T-helper 22 cell (primary cell): ENCODE data around the gene PDP2.

Experiments
- DNase-seq: peaks from one replicate; pipeline ENCODE4 v3.0.0-alpha.2; 2020; ENCODE audit warnings: low read depth

Gene PDP2

GRCh38 chr16:66904428-66904845 lies 24.1 kb downstream of the PDP2 start:
- no peak for DNase-seq

GRCh38 chr16:66904846-66905632 lies 24.7 kb downstream of the PDP2 start:
- DNase-seq, result no peak

- no peak for DNase-seq
Observed at GRCh38 chr16:66905633-66906539, 25.6 kb downstream of the PDP2 start.

DNA sequence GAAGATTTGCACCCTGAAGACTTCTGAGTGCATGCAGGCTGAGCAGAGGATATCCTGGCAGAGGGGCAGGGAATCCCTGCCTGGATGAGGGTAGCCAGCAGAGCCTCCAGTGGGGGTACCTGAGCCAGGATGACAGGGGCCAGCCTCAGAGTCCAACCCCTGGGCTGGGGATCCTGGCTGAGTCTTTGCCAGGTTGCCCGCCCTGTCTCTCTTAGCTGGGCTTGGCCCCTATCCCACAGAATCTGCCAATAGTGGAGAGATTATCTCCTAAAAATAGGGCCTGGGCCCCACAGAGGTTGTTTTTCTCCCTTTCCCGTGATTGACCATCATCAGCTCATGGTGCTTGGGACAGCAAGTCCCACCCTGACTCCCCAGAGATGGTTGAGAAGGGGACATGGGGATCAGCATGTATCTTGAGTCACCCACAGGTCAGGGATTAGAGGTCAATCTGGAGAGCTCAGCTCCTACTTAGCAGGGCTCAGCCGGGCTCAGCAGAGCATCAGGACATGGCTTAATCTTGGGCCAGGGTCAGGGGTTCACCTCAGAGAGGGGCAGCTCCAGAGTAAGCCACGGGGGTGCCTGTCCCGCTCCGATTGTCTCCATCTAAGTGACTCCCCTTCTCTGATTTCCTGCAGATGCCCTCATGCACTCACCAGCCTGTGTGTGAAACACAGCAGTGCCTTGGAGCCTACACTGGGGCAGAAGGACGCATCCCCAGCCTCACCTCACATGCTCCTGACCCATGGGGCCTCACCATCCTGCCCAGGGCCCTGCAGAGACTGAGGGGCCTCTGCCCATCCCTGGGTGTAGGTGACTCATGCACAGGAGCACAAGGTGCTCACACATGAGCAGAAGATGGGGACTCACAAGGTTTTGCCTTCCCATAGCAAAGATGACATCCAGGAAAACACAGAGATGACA lies 26.9 kb downstream of the PDP2 start:
- DNase-seq, result no peak

- no peak for DNase-seq
Observed at GRCh38 chr16:66908116-66908515, 27.8 kb downstream of the PDP2 start.

- no peak for DNase-seq
Observed at GRCh38 chr16:66908762-66909559, 28.6 kb downstream of the PDP2 start.

DNA sequence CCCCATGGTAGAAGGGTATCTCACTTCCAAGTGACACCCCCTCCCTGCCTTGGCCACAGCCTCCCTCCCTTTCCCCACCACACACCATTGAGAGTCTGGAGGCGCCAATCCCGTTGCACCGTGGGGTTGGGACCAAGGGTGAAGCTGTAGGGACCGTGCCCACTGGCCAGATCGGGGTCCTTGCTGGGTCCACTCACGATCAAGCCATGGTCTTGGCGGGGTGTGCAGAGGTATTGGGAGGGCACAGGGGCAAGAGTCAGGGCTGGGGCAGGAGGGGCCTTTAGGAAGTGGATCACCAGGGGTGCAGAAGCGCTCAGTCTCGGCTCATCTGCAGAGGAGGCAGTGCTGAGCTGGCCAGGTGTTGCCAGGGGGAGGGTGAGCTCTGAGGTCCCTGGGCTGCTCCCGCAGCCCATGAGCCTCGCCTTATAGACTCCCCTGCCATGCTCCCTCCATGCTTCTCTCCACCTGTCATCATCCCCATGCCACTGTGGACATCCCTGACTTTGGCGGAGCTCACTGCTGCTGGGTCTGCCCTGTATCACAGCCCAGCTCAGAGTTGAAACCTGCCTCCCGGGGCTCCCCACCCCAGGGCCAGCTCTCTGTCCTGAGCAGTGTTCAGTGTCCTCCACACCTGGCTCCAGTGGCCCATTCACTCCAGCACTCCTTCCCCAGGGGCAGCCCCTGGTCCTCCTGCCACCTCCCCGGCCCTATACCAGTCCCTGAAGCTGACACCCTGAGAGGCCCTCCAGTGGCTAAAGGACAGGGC lies 30.0 kb downstream of the PDP2 start:
- DNase-seq, result no peak

GRCh38 chr16:66911112-66911511 lies 30.8 kb downstream of the PDP2 start:
- no peak for DNase-seq

DNA sequence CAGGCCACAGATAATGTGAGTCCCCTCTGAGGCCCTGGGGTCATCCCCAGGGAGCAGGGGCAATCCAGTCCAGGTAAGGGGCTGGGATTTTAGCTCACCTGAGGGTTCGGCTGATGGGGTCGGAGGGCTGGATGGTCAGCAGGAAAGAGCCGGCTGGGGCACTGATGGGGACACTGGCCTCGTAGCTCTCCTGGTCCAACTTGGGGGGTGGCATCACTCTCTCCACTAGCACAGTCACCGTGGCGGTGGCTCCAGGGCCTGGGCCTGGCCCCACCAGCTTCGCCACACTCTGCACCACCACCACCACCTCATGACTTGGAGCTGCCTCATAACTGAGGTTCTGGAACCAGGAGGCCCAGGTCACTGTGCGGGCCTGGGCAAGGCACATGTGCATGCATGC lies 31.5 kb downstream of the PDP2 start:
- DNase-seq, result no peak

DNA sequence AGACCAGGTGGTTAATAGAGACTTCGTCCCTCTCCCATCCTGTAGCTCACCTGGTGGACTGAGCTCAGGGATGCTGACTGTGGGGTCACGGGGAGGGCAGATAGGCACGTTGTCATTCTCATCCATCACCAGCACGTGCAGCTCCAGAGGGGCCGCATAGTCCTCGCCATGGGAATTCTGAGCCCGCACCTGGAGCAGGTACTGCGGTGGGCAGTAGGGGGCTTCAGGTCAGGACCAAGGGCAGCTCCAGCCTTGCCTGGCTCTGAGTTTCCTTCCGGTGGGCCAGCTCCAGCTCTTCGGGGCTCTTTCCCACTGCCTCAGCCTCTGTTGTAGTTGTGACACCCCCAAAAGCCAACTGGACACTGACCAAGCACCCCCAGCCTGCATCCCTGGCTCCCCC lies 32.8 kb downstream of the PDP2 start:
- DNase-seq, result no peak

DNA sequence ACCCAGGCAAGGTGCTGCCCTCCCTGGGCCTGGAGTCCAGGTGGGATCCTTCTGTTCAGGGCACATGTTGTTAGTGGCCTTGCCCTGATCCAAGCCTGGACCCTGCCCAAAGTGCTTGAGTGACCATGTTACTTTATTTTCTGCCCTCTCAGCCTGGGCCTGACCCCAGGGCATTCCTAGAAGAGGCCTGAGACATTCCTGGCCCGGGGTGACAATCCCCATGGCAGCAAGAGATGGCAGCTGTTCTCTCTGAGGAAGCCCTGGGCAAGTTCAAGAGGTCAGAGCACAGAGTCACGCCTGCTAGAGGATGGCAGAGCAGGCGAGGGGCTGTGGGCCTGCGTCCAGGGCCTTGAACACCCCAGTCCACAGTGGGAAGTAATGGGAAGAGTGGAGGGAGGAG lies 33.4 kb downstream of the PDP2 start:
- DNase-seq, result no peak

- DNase-seq, result no peak
Observed at GRCh38 chr16:66914541-66914940, 34.2 kb downstream of the PDP2 start.

- DNase-seq, result no peak
Observed at GRCh38 chr16:66915041-66915440, 34.7 kb downstream of the PDP2 start.

DNA sequence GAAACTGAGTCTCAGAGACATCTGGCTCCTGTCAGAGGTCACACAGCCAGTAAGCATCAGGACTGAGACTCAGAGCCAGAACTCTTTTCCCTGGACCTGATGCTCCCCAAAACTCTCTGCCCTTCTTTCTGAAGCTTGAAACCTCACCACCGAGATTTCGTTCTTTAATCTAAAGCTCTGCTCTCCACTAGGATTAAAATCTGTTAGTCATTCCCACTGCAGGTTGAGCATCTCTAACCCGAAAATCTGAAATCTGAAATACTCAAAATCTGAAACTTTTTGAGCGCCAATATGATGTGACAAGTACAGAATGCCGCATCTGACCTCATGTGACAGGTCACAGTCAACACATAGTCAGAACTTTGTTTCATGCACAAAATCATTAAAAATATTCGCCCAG lies 36.2 kb downstream of the PDP2 start:
- DNase-seq, result no peak

DNA sequence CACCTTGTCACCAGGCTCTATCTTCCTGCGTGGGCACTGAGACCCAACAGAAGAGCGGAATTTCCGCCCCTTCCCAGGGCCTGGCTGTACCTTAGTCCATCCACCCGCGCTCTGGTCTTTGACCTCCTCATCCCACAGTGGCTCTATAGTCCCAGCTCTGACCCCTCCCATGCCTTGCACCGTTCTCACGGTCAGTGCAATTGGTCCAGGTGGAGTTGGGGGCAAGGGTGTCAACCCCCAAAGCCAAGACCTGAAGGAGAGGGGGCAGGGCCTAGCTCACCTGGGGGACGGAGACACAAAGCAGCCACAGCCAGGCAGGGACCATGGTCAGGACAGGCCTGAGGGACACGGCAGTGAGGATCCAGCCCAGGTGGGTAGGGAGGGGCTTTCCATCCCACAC lies 37.4 kb downstream of the PDP2 start:
- no peak for DNase-seq

- no peak for DNase-seq
Observed at GRCh38 chr16:66918355-66918754, 38.0 kb downstream of the PDP2 start.

- no peak for DNase-seq
Observed at GRCh38 chr16:66918803-66919568, 38.7 kb downstream of the PDP2 start, which contains the start of gene CDH16. TSS of gene CDH16 (minus strand) at chr16:66918885. CDS start at chr16:66918065, 820 bp downstream.

DNA sequence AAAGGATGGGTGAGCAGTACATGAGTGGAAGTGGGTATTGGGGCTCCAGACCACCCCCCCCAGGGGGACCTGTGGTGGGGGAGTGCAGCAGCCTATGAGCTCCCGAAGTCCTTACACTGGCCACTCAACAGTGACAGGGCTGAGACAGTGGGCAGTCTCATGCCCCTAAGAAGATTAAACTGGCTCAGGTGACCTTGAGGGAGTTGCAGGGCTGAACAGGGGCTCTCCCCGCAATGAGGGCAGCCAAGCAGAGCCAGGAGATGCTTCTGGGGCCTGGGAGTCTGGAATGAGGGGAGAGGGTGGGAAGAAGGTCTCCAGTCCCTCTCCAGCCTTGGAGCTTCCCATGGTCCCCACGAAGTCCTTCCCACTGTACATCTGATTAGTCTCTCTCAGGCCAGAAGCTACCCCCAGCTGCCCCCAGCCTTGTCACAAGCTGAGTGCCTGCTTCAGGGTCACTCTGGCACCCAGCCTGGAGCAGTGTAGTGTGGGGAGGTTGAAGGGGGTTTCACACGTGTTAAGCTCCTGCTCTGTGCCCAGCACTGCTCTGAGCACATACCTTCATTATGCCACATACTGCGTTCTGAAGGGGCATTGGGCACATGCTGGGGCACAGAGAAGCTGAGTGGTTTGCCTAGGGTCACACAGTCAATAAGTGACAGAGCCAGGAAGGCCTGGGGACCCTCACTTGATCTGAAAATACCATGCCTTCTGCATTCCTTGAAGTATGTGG lies 39.4 kb downstream of the PDP2 start:
- DNase-seq, result no peak

DNA sequence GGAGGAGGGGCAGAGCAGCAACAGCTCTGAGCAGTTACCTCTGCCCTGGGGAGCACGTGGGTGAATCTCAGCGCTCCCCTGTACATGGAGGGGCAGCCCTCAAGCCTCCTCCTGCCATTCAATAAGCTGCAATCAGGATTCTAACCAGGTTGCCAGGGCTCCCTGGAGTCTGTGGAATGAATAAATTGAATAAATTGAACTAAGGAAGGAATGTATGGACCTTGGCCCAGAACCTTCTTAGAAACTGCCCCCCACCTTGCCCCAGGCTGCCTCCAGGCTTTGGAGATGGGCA lies 39.9 kb downstream of the PDP2 start:
- DNase-seq, result no peak
